ENCODE measurements around the gene EFR3B.

The EFR3B gene

GRCh38 chr2:25197336-25198208 lies 155.7 kb downstream of the EFR3B start:
- DNase-seq = no peak

- no peak for DNase-seq
These were observed 156.3 kb downstream of the EFR3B start for GRCh38 chr2:25198209-25198525.

- no peak for DNase-seq
These were observed 156.7 kb downstream of the EFR3B start for GRCh38 chr2:25198576-25198975.

- no peak for DNase-seq
These were observed 159.4 kb downstream of the EFR3B start for GRCh38 chr2:25201265-25201664.

GRCh38 chr2:25201794-25202193 lies 159.9 kb downstream of the EFR3B start:
- DNase-seq = no peak

GRCh38 chr2:25202275-25202674 lies 160.4 kb downstream of the EFR3B start:
- no peak for DNase-seq

- peak; percentile 38 for DNase-seq
These were observed 162.4 kb downstream of the EFR3B start for GRCh38 chr2:25204190-25204838.

- DNase-seq = no peak
These were observed 165.2 kb downstream of the EFR3B start for GRCh38 chr2:25207078-25207545.
